Neural progenitor cell (in vitro differentiated cells): ENCODE results near the gene CMPK2. TPM values are rescaled to one million over a fixed set of nuclear protein-coding genes. Genes with fewer than 3 reads are reported as not detected.

Experiments used
- DNase-seq: peaks from one replicate; pipeline ENCODE4 v3.0.0-alpha.2; 2016; ENCODE audit warnings: low spot score
- H2AFZ ChIP-seq: fragments of 200-600 bp; sonication (generic); replicated peaks from 2 replicates; pipeline ENCODE4 v1.6.1; 2016; ENCODE audit warnings: antibody characterized with exemption
- H3F3A ChIP-seq: fragments of 200-600 bp; sonication (generic); 2 replicates; pipeline ENCODE4 v1.6.1; 2016; ENCODE audit warnings: antibody characterized with exemption, low read depth
- H3K27ac ChIP-seq: fragments of 200-600 bp; sonication (generic); 2 replicates; pipeline ENCODE4 v1.5.1; 2016; ENCODE audit warnings: mild to moderate bottlenecking
- H3K27me3 ChIP-seq: fragments of 200-600 bp; sonication (generic); 2 replicates; pipeline ENCODE4 v1.6.1; 2016; ENCODE audit warnings: mild to moderate bottlenecking, moderate library complexity
- H3K36me3 ChIP-seq: fragments of 200-600 bp; sonication (generic); 2 replicates; pipeline ENCODE4 v1.5.1; 2016
- H3K4me1 ChIP-seq: fragments of 200-600 bp; sonication (generic); 2 replicates; pipeline ENCODE4 v1.6.1; 2016; ENCODE audit warnings: mixed run types
- H3K4me2 ChIP-seq: fragments of 200-600 bp; sonication (generic); 2 replicates; pipeline ENCODE4 v1.6.1; 2016
- H3K4me3 ChIP-seq: fragments of 200-600 bp; sonication (generic); 2 replicates; pipeline ENCODE4 v1.5.1; 2016
- H3K79me2 ChIP-seq: fragments of 200-600 bp; sonication (generic); 2 replicates; pipeline ENCODE4 v1.6.1; 2016; ENCODE audit warnings: low read depth
- H3K9ac ChIP-seq: fragments of 200-600 bp; sonication (generic); 2 replicates; pipeline ENCODE4 v1.6.1; 2016
- H3K9me3 ChIP-seq: fragments of 200-600 bp; sonication (generic); 2 replicates; pipeline ENCODE4 v1.5.1; 2016; ENCODE audit warnings: low read depth
- H4K20me1 ChIP-seq: fragments of 200-600 bp; sonication (generic); 2 replicates; pipeline ENCODE4 v1.6.1; 2016; ENCODE audit warnings: low read depth
- H3K27ac Mint-ChIP-seq: 3 replicates; pipeline ENCODE4 v1.8.0; 2021; ENCODE audit warnings: mixed read lengths
- H3K27me3 Mint-ChIP-seq: 2 replicates; pipeline ENCODE4 v1.8.0; 2022; ENCODE audit warnings: low read depth, mild to moderate bottlenecking, inconsistent platforms, moderate library complexity, mixed read lengths; ENCODE audit not compliant: insufficient read depth
- H3K36me3 Mint-ChIP-seq: 3 replicates; pipeline ENCODE4 v1.8.0; 2021; ENCODE audit warnings: mixed read lengths
- H3K4me1 Mint-ChIP-seq: 3 replicates; pipeline ENCODE4 v1.8.0; 2021; ENCODE audit warnings: mixed read lengths
- H3K4me3 Mint-ChIP-seq: 3 replicates; pipeline ENCODE4 v1.8.0; 2021; ENCODE audit warnings: mild to moderate bottlenecking, moderate library complexity, mixed read lengths
- H3K9me3 Mint-ChIP-seq: 3 replicates; pipeline ENCODE4 v1.8.0; 2020; ENCODE audit warnings: mixed read lengths
- EZH2 ChIP-seq: fragments of 200-600 bp; sonication (generic); IDR thresholded peaks from 2 replicates; pipeline ENCODE4 v1.6.1; 2017; ENCODE audit warnings: antibody characterized with exemption, mild to moderate bottlenecking, moderate library complexity
- EZH2phosphoT487 ChIP-seq: fragments of 200-600 bp; sonication (generic); IDR thresholded peaks from 2 replicates; pipeline ENCODE4 v1.6.1; 2017; ENCODE audit warnings: antibody characterized with exemption
- total RNA-seq: library from RNA; depleted of rRNA; stranded (reverse); fragments of >200 nt; gene quantifications from 2 replicates; pipeline ENCODE4 v1.2.3, GENCODE V29; 2015; ENCODE audit warnings: low replicate concordance
- TF ChIP-seq, protein P1 (sequence below): fragments of 200-600 bp; sonication (generic); IDR thresholded peaks from 2 replicates; pipeline ENCODE4 v1.5.1; 2017; ENCODE audit warnings: antibody characterized with exemption, mild to moderate bottlenecking

The CMPK2 gene
- total RNA-seq, 1 donor from 2014 or later, result not detected

DNA sequence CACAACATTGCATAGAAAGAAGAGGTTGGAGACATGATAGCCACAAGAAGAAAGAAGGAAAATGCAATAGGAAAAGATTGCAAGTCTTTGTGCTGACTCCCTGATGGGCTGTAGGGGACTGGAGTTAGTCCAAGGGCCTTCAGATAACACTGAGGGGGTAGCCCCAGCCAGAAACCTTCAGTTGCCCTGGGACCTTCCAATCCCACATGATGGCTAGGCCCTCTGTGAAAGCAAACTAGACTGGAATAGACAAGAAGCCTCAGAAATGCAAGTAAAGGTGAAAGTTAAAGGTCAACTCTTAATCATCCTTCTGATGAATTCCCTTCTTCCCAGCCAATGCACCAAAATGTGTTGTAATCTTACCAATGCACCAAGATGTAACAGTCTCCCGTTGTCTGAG, 19.2 kb downstream of the CMPK2 start:
- Histone ChIP-seq H3K79me2 (no peaks in the 10 kb centered on the region), H3K4me3 (no peak overlapping the region), H3K27me3 (no peaks in the 10 kb centered on the region), H2AFZ (no peak overlapping the region), H3K4me2 (no peak overlapping the region), H3K9me3 (peaks cover 12% of the 10 kb centered on the region), H3F3A (no peaks in the 10 kb centered on the region), H4K20me1 (no peaks in the 10 kb centered on the region), H3K27ac (no peak overlapping the region), H3K9ac (no peak overlapping the region), H3K4me1 (no peaks in the 10 kb centered on the region), H3K36me3 (no peaks in the 10 kb centered on the region)
- Mint-ChIP-seq H3K4me3 (no peak overlapping the region), H3K36me3 (peaks cover 20% of the 10 kb centered on the region), H3K4me1 (no peaks in the 10 kb centered on the region), H3K27me3 (no peaks in the 10 kb centered on the region), H3K9me3 (peaks cover 59% of the 10 kb centered on the region), H3K27ac (no peak overlapping the region)
- DNase-seq, result no peak
- TF ChIP-seq, protein P1, sequence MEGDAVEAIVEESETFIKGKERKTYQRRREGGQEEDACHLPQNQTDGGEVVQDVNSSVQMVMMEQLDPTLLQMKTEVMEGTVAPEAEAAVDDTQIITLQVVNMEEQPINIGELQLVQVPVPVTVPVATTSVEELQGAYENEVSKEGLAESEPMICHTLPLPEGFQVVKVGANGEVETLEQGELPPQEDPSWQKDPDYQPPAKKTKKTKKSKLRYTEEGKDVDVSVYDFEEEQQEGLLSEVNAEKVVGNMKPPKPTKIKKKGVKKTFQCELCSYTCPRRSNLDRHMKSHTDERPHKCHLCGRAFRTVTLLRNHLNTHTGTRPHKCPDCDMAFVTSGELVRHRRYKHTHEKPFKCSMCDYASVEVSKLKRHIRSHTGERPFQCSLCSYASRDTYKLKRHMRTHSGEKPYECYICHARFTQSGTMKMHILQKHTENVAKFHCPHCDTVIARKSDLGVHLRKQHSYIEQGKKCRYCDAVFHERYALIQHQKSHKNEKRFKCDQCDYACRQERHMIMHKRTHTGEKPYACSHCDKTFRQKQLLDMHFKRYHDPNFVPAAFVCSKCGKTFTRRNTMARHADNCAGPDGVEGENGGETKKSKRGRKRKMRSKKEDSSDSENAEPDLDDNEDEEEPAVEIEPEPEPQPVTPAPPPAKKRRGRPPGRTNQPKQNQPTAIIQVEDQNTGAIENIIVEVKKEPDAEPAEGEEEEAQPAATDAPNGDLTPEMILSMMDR, result no peak
- TF ChIP-seq EZH2phosphoT487, result no peak
- TF ChIP-seq EZH2, result no peak

DNA sequence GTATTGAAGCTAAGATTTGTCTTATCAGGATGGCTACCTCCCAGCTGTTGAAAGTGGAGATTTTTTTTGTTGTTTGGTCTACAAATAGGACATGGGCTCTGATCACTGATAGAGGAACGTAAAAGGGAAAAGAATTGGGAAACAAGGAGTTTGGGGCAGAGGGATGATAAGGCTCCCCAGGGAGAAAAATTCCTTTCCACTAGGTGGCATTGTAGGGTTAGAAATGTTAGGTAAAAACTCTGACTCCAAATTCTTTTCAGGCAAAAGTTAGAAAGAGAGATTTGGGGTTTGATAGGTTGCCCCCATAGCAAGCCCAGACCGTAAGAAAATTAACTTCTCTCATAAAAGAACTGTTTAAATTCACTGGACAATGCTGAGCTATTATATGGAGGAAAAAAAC, 19.8 kb downstream of the CMPK2 start:
- Histone ChIP-seq H2AFZ (no peak overlapping the region), H3K4me1 (no peaks in the 10 kb centered on the region), H3K4me2 (no peak overlapping the region), H3K79me2 (no peaks in the 10 kb centered on the region), H3K9ac (no peak overlapping the region), H4K20me1 (no peaks in the 10 kb centered on the region), H3K27ac (no peak overlapping the region), H3K9me3 (peaks cover 12% of the 10 kb centered on the region), H3K27me3 (no peaks in the 10 kb centered on the region), H3K4me3 (no peak overlapping the region), H3K36me3 (no peaks in the 10 kb centered on the region), H3F3A (no peaks in the 10 kb centered on the region)
- H3K27me3 Mint-ChIP-seq, result no peaks in the 10 kb centered on the region
- H3K4me3 Mint-ChIP-seq, result no peak overlapping the region
- peaks cover 59% of the 10 kb centered on the region for H3K9me3 Mint-ChIP-seq
- peaks cover 20% of the 10 kb centered on the region for H3K36me3 Mint-ChIP-seq
- no peak for DNase-seq
- H3K27ac Mint-ChIP-seq, result no peak overlapping the region
- H3K4me1 Mint-ChIP-seq, result no peaks in the 10 kb centered on the region
- TF ChIP-seq EZH2phosphoT487, result no peak
- TF ChIP-seq, protein P1, result no peak
- no peak for TF ChIP-seq EZH2

DNA sequence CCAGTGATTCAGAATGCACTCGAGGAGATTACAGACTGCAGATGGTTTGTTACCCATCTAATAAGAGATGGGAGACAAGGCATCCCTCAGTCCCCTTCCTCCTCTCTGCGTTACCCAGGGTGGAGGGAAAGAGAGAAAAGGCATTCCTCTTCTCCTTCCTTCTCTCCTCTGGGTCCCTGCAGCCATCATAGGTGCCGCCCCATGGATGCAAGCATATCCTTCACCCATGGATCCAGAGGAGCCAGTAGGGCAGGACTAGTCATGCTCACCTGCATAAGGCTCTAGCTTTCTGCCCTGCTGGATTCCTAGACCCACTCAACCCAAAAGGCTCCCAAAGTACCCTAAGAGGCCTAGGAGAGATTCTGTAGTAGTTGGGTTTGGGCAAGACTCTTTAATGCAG, 20.4 kb downstream of the CMPK2 start:
- Mint-ChIP-seq H3K9me3 (peaks cover 58% of the 10 kb centered on the region), H3K27me3 (no peaks in the 10 kb centered on the region), H3K27ac (no peak overlapping the region), H3K36me3 (peaks cover 17% of the 10 kb centered on the region), H3K4me1 (no peaks in the 10 kb centered on the region), H3K4me3 (no peak overlapping the region)
- H3K4me1 ChIP-seq, result no peaks in the 10 kb centered on the region
- H3K27me3 ChIP-seq, result no peaks in the 10 kb centered on the region
- no peak overlapping the region for H3K4me2 ChIP-seq
- no peak overlapping the region for H2AFZ ChIP-seq
- TF ChIP-seq EZH2phosphoT487, result no peak
- TF ChIP-seq, protein P1, result no peak
- TF ChIP-seq EZH2, result no peak
- no peak overlapping the region for H3K4me3 ChIP-seq
- peaks cover 12% of the 10 kb centered on the region for H3K9me3 ChIP-seq
- H3K79me2 ChIP-seq, result no peaks in the 10 kb centered on the region
- peak; percentile 27 for DNase-seq
- no peaks in the 10 kb centered on the region for H3F3A ChIP-seq
- H4K20me1 ChIP-seq, result no peaks in the 10 kb centered on the region
- no peak overlapping the region for H3K27ac ChIP-seq
- H3K9ac ChIP-seq, result no peak overlapping the region
- H3K36me3 ChIP-seq, result no peaks in the 10 kb centered on the region
